Adrenal gland (tissue), 12 donors: ENCODE results near the gene ADARB2. TPM values are rescaled to one million over a fixed set of nuclear protein-coding genes. Genes with fewer than 3 reads are reported as not detected.
A peak's percentile ranks its signal among the peaks of the same experiment; 100 is the strongest.

Source experiments
- DNase-seq, 7 donors: peaks; one replicate each; pipeline ENCODE4 v3.0.0-alpha.2; 2019 to 2020
- H3K27ac ChIP-seq, 5 donors: fragments of 200-600 bp; sonication (generic) in 4 of 5; 1 replicate in 3 of 5; 2 replicates in 2 of 5; pipeline versions ENCODE4 v1.5.1 to v1.8.0; 2016 to 2020; ENCODE audit warnings: mild to moderate bottlenecking in 1 of 5
- H3K27me3 ChIP-seq: fragments of 200-600 bp; 2 replicates; pipeline ENCODE4 v1.8.0; 2021
- H3K36me3 ChIP-seq, 2 donors: fragments of 200-600 bp; replicated peaks in 1 of 2; 1 replicate in 1 of 2; 2 replicates in 1 of 2; pipeline versions ENCODE4 v1.5.1 to v1.8.0; 2018 to 2022
- H3K4me1 ChIP-seq, 2 donors: fragments of 200-600 bp; replicated peaks in 1 of 2; 1 replicate in 1 of 2; 2 replicates in 1 of 2; pipeline versions ENCODE4 v1.5.1 to v1.8.0; 2018 to 2021
- H3K4me3 ChIP-seq, 4 donors: fragments of 200-600 bp; sonication (generic) in 3 of 4; one replicate each; pipeline ENCODE4 v1.5.1; 2016 to 2018
- H3K9me3 ChIP-seq, 3 donors: fragments of 200-600 bp; sonication (generic) in 1 of 3; replicated peaks in 1 of 3; 1 replicate in 2 of 3; 2 replicates in 1 of 3; pipeline versions ENCODE4 v1.5.1 to v1.8.0; 2016 to 2021
- CTCF ChIP-seq, 6 experiments: fragments of 450-650 bp in 4 of 6; fragments of 200-600 bp in 2 of 6; sonication (generic) in 1 of 6; IDR thresholded peaks; 1 replicate in 5 of 6; 2 replicates in 1 of 6; pipeline versions ENCODE4 v1.5.1 to v1.8.0; 2016 to 2021; ENCODE audit warnings: antibody characterized with exemption in 6 of 6, mild to moderate bottlenecking in 2 of 6, moderate library complexity in 1 of 6
- POLR2A ChIP-seq, 2 donors: fragments of 450-650 bp; IDR thresholded peaks; one replicate each; pipeline ENCODE4 v1.6.1; 2017; ENCODE audit warnings: antibody characterized with exemption in 2 of 2, mild to moderate bottlenecking in 2 of 2, moderate library complexity in 1 of 2
- WGBS, 4 donors: extraction: QIAGEN DNeasy Blood & Tissue Kit in 2 of 4; methylation state at CpG; one replicate each; pipeline versions ENCODE4 v1.1.5 to v1.1.7; 2013 to 2017; 5-methylcytosine and 5-hydroxymethylcytosine counted together
- intact Hi-C, 2 donors: fragments of 100-400 bp; cut with DNase I; formaldehyde crosslinking; loops; one replicate each; pipeline versions ENCODE4 v1.14.1 to v1.15.0; 2022 to 2023
- polyA plus RNA-seq, 3 donors: library from polyadenylated mRNA; stranded (reverse); fragments of 200-250 nt in 2 of 3; fragments of 350-450 nt in 1 of 3; fragmentation: Illumina TruSeq in 1 of 3; extraction: RNeasy Lipid Tissue Mini Kit (QIAGEN cat#74804) in 1 of 3; gene quantifications; one replicate each; pipeline ENCODE4 v1.2.3, GENCODE V29; 2013 to 2014
- total RNA-seq, 9 donors: library from RNA; depleted of rRNA in 4 of 9; stranded (reverse); fragments of >200 nt in 4 of 9; fragments of 120-200 nt in 1 of 9; fragmentation: NEBNext Ultra II Directional in 1 of 9; extraction: Animal tissue kit (Norgen Biotek cat#: 25700) in 1 of 9; gene quantifications; one replicate each; pipeline versions ENCODE4 v1.1.0 to v1.2.4, GENCODE V29; 2013 to 2023
- donor health status: healthy with polysubstance abuse.
- donor health status: Bipolar disorder and iron deficiency.
- donor health status: DM: yes; HTN: yes; CAD: no.
- donor health status: DM: no; HTN: no; CAD: no.
- donor health status: DM: no; HTN: no; CAD: no.
- donor health status: DM: yes; HTN: yes; CAD: no.

ADARB2 gene
- total and polyA plus RNA-seq, 12 donors, result 0.14 to 3.1 (median 0.91) TPM

GRCh38 chr10:1546431-1547110 is 190.8 kb downstream of the ADARB2 start:
- TF ChIP-seq CTCF (IDR thresholded peaks at IDR 0.05) (no peak), POLR2A (IDR thresholded peaks at IDR 0.05) (no peak)
- H3K27ac ChIP-seq, result no peak overlapping the region
- H3K4me1 ChIP-seq, result no peaks in the 10 kb centered on the region
- no peaks in the 10 kb centered on the region for H3K36me3 ChIP-seq
- H3K4me3 ChIP-seq, result no peak overlapping the region
- WGBS, 4 donors, result 71 to 81% (median 80%) methylated on average over 19 of the region's 19 CpGs
- no peaks in the 10 kb centered on the region for H3K27me3 ChIP-seq
- DNase-seq, result no peak
- H3K9me3 ChIP-seq, result no peaks in the 10 kb centered on the region
- intact Hi-C loops, result no loop called here

GRCh38 chr10:1545524-1545923 is 191.8 kb downstream of the ADARB2 start:
- no peak for TF ChIP-seq CTCF (IDR thresholded peaks at IDR 0.05)
- no peak for TF ChIP-seq POLR2A (IDR thresholded peaks at IDR 0.05)
- intact Hi-C loops, result no loop called here
- no peak for DNase-seq
- Histone ChIP-seq H3K36me3 (no peaks in the 10 kb centered on the region), H3K9me3 (no peaks in the 10 kb centered on the region), H3K27me3 (no peaks in the 10 kb centered on the region), H3K4me3 (no peak overlapping the region), H3K4me1 (no peaks in the 10 kb centered on the region), H3K27ac (no peak overlapping the region)
- 57 to 66% (median 61%) methylated on average over 7 of the region's 7 CpGs for WGBS, 4 donors

DNA sequence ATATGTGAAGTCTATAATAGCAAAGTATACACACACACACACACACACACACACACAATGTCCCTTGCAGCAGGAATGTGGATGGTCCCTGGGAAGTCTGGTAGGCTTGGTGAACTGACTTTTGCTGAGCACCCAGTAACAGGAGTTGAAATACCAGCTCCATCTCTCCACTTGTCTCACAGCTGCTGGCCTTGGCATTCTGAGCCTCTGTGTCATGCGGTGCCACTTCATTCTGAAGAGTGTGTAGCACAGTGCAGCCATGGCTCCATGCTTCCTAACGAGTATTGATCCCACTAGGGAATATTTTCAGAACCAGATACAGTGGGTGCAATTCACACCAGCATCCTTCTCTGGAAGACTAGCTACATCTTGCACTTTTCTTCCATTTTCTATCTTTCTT is 192.4 kb downstream of the ADARB2 start:
- DNase-seq, result peak in 6 of 7 donors; percentile 24 to 68 (median 46)
- Histone ChIP-seq H3K4me1 (no peaks in the 10 kb centered on the region), H3K4me3 (no peak overlapping the region), H3K27me3 (no peaks in the 10 kb centered on the region), H3K9me3 (no peaks in the 10 kb centered on the region), H3K36me3 (no peaks in the 10 kb centered on the region), H3K27ac (no peak overlapping the region)
- intact Hi-C loops, result no loop called here
- TF ChIP-seq POLR2A (IDR thresholded peaks at IDR 0.05) (no peak), CTCF (IDR thresholded peaks at IDR 0.05) (no peak)
- WGBS, 4 donors, result 33 to 44% (median 36%) methylated on average over 2 of the region's 2 CpGs

DNA sequence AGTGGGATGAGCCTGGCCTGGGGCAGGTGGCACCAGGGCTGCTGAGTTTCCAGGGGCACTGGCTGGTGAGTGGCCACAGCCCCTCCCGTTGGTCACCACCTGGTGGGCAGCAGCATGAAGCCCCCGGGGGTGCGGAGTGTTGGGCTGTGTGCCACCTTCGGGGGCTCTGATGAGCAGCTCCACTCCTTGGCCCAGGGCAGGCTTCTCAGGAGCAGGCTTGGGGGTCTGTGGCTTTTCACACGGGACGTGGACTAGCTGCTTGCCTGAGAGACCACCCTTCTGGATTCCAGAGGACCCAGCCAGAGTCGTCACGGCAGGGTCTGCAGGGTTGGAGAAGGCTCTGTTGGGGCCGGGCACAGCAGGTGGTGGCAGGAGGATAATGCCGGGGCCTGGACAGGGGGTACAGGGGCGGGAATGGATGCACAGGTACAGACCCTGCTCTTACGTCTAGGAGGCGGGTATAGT is 193.1 kb downstream of the ADARB2 start:
- WGBS, 4 donors, result 88 to 97% (median 92%) methylated on average over 7 to 13 of the region's 13 CpGs
- no peaks in the 10 kb centered on the region for H3K36me3 ChIP-seq
- H3K4me1 ChIP-seq, result no peaks in the 10 kb centered on the region
- intact Hi-C loops, result no loop called here
- H3K27me3 ChIP-seq, result no peaks in the 10 kb centered on the region
- H3K4me3 ChIP-seq, result no peak overlapping the region
- no peak for DNase-seq
- H3K27ac ChIP-seq, result no peak overlapping the region
- TF ChIP-seq POLR2A (IDR thresholded peaks at IDR 0.05) (no peak), CTCF (IDR thresholded peaks at IDR 0.05) (no peak)
- H3K9me3 ChIP-seq, result no peaks in the 10 kb centered on the region
